ENCODE results near the gene CYFIP1.
"Not testable (repeated sequence)": the region's sequence is repeated elsewhere in the genome, so short reads cannot be mapped to it uniquely, and the experiment has no call there.

The CYFIP1 gene

DNA sequence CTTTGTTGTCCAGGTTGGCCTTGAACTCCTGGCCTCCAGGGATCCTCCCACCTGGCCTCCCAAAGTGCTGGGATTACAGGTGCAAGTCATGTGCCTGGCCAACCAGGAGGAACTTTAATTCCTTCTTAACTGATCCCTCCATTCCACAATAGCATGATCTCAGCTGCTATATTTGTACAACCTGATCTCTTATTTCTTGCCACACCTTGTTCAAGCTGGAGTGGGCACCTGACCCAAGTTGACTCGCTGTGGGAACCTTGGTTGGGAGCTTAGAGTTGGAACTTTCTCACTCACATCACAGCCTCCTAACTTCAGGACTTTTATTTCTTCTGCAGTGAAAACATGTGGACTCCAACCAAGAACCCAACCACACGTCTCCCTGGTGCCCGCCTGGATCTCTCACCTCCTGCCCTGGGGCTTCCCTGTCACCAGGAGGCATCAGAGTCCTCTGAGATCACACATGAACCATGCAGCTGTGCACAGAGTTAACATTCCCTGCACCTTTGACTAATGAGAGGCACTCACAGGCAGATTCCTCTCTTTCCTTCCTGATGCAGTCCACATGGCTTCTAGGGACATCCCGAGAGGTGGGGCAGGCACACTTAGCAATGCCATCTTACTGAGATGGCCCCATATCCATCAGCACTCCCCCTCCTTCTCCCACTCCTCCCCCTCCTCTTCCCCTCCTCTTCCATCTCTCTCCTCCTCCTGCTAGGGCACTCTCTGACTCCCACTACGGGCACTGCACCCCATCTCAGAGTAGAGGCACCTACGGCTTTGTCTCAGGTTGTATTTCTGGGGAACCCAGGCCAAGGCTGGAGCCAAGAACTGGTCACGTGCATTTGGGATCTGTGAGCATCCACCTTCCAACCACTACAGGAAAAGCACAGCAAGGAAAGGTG lies 9.7 kb upstream of the CYFIP1 start:
- no peak overlapping the region for H3K27ac ChIP-seq (ENCODE audit: low read depth, low read length)
- no peaks in the 10 kb centered on the region for H3K79me2 ChIP-seq (ENCODE audit: control insufficient read depth, low read length)
- no peaks in the 10 kb centered on the region; the same call in 1 of the 2 replicates for H3F3A ChIP-seq (ENCODE audit: control insufficient read depth, insufficient read depth)
- peaks cover 7% of the 10 kb centered on the region for H3K36me3 ChIP-seq (ENCODE audit: control insufficient read depth, low read length)
- no peak overlapping the region for H3K4me2 ChIP-seq (ENCODE audit: low read length)
- TF ChIP-seq, protein P1, sequence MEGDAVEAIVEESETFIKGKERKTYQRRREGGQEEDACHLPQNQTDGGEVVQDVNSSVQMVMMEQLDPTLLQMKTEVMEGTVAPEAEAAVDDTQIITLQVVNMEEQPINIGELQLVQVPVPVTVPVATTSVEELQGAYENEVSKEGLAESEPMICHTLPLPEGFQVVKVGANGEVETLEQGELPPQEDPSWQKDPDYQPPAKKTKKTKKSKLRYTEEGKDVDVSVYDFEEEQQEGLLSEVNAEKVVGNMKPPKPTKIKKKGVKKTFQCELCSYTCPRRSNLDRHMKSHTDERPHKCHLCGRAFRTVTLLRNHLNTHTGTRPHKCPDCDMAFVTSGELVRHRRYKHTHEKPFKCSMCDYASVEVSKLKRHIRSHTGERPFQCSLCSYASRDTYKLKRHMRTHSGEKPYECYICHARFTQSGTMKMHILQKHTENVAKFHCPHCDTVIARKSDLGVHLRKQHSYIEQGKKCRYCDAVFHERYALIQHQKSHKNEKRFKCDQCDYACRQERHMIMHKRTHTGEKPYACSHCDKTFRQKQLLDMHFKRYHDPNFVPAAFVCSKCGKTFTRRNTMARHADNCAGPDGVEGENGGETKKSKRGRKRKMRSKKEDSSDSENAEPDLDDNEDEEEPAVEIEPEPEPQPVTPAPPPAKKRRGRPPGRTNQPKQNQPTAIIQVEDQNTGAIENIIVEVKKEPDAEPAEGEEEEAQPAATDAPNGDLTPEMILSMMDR (IDR thresholded peaks at IDR 0.05; ENCODE audit: low read depth, low read length, poor library complexity, severe bottlenecking) = peak; percentile 20
- TF ChIP-seq EZH2phosphoT487 (IDR thresholded peaks at IDR 0.05; ENCODE audit: borderline replicate concordance, low read length) = no peak
- no peaks in the 10 kb centered on the region for H3K9me2 ChIP-seq (replicated peaks; ENCODE audit: control insufficient read depth, low read length)
- H4K20me1 ChIP-seq (ENCODE audit: control insufficient read depth, insufficient read depth, low read depth, low read length) = no peaks in the 10 kb centered on the region
- no peaks in the 10 kb centered on the region for H3K9me3 ChIP-seq (ENCODE audit: control insufficient read depth, insufficient read depth, low read length)
- no peak overlapping the region for H3K4me3 ChIP-seq (ENCODE audit: low read length)
- H3K4me1 ChIP-seq (ENCODE audit: control insufficient read depth, low read length) = no peaks in the 10 kb centered on the region
- no peaks in the 10 kb centered on the region for H3K27me3 ChIP-seq (ENCODE audit: control insufficient read depth, low read length)

DNA sequence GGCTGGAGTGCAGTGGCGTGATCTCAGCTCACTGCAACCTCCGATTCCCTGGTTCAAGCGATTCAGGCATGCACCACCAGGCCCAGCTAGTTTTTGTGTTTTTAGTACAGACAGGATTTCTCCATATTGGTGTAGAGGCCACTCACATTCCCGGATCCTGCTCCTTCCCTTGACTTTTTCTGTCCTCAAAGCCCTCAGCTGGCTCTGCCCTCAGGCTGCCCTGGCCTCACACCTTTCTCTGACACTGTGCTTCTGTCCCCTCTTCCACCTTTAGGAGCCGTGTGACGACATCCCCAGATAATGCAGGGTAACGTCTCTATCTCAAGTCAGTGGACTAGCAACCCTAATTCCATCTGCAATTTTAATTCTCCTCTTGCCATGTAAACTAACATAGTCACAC lies 8.6 kb upstream of the CYFIP1 start:
- Histone ChIP-seq H3K79me2 (ENCODE audit: control insufficient read depth, low read length) (no peaks in the 10 kb centered on the region), H3F3A (ENCODE audit: control insufficient read depth, insufficient read depth) (no peaks in the 10 kb centered on the region; the same call in 1 of the 2 replicates), H3K27ac (ENCODE audit: low read depth, low read length) (no peak overlapping the region), H3K4me2 (ENCODE audit: low read length) (no peak overlapping the region), H4K20me1 (ENCODE audit: control insufficient read depth, insufficient read depth, low read depth, low read length) (no peaks in the 10 kb centered on the region), H3K4me3 (ENCODE audit: low read length) (no peak overlapping the region), H3K9me2 (replicated peaks; ENCODE audit: control insufficient read depth, low read length) (no peaks in the 10 kb centered on the region), H3K9me3 (ENCODE audit: control insufficient read depth, insufficient read depth, low read length) (no peaks in the 10 kb centered on the region), H3K36me3 (ENCODE audit: control insufficient read depth, low read length) (no peaks in the 10 kb centered on the region), H3K4me1 (ENCODE audit: control insufficient read depth, low read length) (no peaks in the 10 kb centered on the region), H3K27me3 (ENCODE audit: control insufficient read depth, low read length) (no peaks in the 10 kb centered on the region)
- TF ChIP-seq EZH2phosphoT487 (IDR thresholded peaks at IDR 0.05; ENCODE audit: borderline replicate concordance, low read length) = no peak
- TF ChIP-seq, protein P1 (IDR thresholded peaks at IDR 0.05; ENCODE audit: low read depth, low read length, poor library complexity, severe bottlenecking) = no peak

DNA sequence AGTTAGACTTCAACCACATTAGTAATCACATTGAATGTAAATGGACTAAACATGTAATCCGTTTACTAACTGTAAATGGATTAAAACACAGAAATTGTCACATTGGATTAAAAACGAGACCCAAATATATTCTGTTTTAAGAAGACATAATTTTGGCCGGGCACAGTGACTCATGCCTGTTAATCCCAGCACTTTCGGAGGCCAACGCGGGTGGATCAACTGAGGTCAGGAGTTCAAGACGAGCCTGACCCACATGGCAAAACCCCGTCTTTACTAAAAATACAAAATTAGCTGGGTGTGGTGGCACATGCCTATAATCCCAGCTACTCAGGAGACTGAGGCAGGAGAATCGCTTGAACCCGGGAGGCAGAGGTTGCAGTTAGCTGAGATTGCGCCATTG lies 1.8 kb upstream of the CYFIP1 start:
- H3K79me2 ChIP-seq (ENCODE audit: control insufficient read depth, low read length) = not testable (repeated sequence)

More for the DNA sequence above, 1.8 kb upstream of the CYFIP1 start:
- H3K9me2 ChIP-seq (replicated peaks; ENCODE audit: control insufficient read depth, low read length); H3K9me3 ChIP-seq (ENCODE audit: control insufficient read depth, insufficient read depth, low read length); H3F3A ChIP-seq (ENCODE audit: control insufficient read depth, insufficient read depth); H3K27ac ChIP-seq (ENCODE audit: low read depth, low read length); H3K36me3 ChIP-seq (ENCODE audit: control insufficient read depth, low read length); H4K20me1 ChIP-seq (ENCODE audit: control insufficient read depth, insufficient read depth, low read depth, low read length); H3K4me3 ChIP-seq (ENCODE audit: low read length); H3K4me2 ChIP-seq (ENCODE audit: low read length); H3K4me1 ChIP-seq (ENCODE audit: control insufficient read depth, low read length): not testable (repeated sequence)
- H3K27me3 ChIP-seq (ENCODE audit: control insufficient read depth, low read length) = peaks cover 28% of the 10 kb centered on the region

Data from DOHH2 (cell line).